Renal cortex interstitium (tissue), 11 donors: ENCODE data around the gene GALNT12. TPM values are rescaled to one million over a fixed set of nuclear protein-coding genes. Genes with fewer than 3 reads are reported as not detected.

Experiments
- DNase-seq, 11 donors: peaks; one replicate each; pipeline ENCODE4 v3.0.0-alpha.2; 2013; ENCODE audit warnings: low read depth in 9 of 11, low spot score in 4 of 11; ENCODE audit errors: extremely low read depth in 1 of 11
- polyA plus RNA-seq, 3 donors: library from polyadenylated mRNA; unstranded; fragments of 120-200 nt; gene quantifications; one replicate each; pipeline ENCODE4 v1.2.1, GENCODE V29; 2013; ENCODE audit not compliant: insufficient read length in 3 of 3

The GALNT12 gene
- polyA plus RNA-seq, 3 donors, result 7.0 to 7.3 (median 7.2) TPM

GRCh38 chr9:98818764-98819163 is 11.3 kb downstream of the GALNT12 start:
- DNase-seq, result no peak

- no peak for DNase-seq
Observed at GRCh38 chr9:98819231-98819630, 11.8 kb downstream of the GALNT12 start.

DNA sequence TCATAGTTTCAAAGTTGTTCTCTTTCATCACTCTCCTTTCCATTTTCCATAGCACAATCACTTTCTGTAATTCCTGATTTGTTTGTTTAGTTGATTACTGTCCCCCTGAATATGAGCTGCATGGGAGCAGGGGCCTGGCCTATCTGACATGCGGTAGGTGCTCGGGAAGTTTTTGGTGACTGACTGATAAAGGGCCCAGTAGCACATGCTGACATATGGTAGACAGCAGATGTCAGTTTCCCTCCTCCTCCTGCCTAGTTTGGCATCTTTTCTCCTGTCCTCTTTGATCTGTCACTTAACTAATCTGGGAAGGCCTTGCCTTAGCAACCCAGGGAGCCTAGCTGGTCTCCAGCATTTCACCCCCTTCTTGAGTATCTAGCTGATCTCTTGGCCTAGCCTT is 14.4 kb downstream of the GALNT12 start:
- DNase-seq, result no peak

GRCh38 chr9:98822661-98823060 is 15.2 kb downstream of the GALNT12 start:
- no peak for DNase-seq

DNA sequence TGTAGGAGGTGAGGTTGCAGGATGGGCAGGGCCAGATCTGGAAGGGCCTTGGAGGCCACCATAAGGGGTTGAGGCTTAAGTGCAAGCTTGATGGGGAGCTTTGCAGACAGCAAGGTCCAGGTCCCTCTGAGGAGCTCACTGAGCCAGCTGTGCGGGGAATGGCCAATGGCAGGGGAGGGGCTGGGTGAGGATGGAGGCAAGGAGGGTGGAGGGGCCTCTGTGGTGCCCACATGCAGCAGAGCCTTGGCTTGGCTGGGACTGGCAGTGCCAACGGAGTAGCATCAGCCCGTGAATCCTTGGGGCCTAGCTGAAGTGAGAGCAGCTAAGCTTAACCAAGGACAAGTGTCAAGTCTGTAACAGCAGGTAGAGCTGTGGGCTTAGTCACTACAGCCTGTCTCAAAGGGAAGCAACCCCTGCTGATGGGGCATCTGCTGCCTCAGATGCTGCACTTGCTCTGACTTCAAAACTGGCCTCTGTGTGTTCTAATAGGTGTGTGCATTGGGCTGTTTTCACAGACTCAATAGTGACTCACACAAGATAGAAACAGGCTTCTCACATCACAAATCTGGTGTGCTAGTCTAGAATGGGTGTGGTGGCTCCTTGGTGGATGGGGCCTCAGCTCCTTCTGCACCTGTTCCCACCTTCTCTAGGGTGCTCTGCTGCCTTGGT is 16.3 kb downstream of the GALNT12 start:
- no peak for DNase-seq

- no peak for DNase-seq
Observed at GRCh38 chr9:98825414-98825813, 17.9 kb downstream of the GALNT12 start.

DNA sequence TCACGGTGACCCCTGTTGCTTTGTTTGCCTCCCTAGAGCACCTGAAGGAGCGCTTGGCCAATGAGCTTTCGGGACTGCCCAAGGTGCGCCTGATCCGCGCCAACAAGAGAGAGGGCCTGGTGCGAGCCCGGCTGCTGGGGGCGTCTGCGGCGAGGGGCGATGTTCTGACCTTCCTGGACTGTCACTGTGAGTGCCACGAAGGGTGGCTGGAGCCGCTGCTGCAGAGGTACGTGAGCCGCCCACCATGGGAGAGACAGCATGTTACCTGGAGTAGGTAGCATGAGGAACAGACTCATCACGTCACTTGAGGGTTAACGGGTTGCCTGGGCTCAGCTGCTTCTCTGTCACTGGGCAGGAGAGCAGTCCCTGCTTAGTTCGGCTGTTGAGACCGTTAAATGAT is 19.2 kb downstream of the GALNT12 start:
- DNase-seq, result no peak

DNA sequence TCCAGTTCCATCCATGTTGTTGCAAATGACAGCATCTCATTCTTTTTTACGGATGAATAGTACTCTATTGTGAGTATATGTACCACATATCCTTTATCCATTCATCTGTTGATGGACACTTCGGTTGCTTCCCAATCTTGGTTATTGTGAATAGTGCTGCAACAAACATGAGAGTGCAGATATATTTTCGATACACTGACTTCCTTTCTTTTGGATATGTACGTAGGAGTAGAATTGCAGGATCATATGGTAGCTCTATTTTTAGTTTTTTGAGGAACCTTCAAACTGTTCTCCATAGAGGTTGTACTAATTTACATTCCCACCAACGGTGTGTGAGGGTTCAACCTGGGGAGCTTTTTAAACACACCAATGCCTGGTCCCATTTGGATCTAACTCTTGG is 22.3 kb downstream of the GALNT12 start:
- DNase-seq, result no peak

DNA sequence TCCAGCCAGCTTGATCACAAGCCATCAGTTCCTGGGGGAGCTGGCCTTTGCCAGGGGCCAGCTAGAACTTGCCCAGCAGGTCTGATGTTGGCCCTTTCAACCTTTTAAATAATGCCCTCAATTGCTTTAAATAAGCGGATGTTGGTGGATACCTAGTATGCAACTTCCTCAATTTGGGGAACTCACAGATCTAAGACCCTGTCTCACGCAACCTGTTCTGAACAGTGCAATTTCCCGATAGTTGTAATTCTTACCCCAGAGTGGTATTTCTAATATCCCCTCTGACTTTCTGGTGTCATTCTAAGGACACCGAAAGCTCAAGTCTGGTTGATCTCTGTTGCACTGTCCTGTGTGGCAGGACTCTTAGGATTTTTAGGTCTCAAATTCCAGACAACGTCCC is 23.1 kb downstream of the GALNT12 start:
- no peak for DNase-seq

DNA sequence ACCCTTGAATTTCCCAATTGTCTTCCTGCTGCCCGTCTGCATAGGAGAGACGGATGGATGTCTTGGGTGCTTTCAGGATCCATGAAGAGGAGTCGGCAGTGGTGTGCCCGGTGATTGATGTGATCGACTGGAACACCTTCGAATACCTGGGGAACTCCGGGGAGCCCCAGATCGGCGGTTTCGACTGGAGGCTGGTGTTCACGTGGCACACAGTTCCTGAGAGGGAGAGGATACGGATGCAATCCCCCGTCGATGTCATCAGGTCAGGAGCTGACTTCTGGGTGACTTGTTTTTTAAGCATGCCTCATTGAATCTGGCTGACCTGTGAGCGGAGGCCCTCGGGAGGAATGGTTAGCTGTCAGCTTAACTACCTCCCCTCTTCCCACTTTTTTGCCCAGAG is 24.2 kb downstream of the GALNT12 start:
- peak in 1 of 11 donors; percentile 13 for DNase-seq

DNA sequence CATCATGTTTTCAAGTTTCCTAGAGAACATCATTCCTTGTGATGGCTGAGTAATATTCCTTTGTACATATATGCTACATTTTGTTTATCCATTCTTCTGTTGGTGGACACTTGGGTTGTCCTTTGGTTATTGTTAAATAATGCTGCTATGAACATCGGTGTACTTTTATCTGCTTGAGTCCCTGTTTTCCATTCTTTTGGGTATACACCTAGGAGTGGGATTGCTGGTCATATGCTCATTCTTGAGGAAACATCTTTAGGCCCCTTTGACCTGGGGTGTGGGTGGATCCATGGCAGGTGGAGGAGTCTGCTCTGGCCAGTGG is 25.3 kb downstream of the GALNT12 start:
- DNase-seq, result no peak

GRCh38 chr9:98833090-98833956 is 25.9 kb downstream of the GALNT12 start:
- DNase-seq, result no peak

- no peak for DNase-seq
Observed at GRCh38 chr9:98834386-98834785, 26.9 kb downstream of the GALNT12 start.

- no peak for DNase-seq
Observed at GRCh38 chr9:98836206-98836605, 28.7 kb downstream of the GALNT12 start.

DNA sequence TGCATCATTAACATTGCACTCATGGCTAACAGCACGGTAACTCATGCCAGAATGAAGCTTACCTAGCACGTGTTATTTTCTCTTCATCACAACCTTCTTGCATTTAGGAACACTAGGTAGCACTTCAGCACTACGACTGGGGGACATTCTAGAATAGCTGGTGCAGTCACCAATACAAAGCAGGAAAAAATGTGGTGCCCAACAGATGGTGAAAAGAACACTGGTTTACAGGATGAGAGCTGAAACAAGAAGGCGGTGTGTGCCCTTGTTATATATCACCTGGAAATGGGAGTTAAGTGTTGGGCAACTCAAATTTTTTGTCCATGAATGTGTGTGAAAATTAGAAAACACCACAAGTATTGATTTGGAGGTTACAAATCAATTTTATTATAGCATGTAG is 30.0 kb downstream of the GALNT12 start:
- no peak for DNase-seq

DNA sequence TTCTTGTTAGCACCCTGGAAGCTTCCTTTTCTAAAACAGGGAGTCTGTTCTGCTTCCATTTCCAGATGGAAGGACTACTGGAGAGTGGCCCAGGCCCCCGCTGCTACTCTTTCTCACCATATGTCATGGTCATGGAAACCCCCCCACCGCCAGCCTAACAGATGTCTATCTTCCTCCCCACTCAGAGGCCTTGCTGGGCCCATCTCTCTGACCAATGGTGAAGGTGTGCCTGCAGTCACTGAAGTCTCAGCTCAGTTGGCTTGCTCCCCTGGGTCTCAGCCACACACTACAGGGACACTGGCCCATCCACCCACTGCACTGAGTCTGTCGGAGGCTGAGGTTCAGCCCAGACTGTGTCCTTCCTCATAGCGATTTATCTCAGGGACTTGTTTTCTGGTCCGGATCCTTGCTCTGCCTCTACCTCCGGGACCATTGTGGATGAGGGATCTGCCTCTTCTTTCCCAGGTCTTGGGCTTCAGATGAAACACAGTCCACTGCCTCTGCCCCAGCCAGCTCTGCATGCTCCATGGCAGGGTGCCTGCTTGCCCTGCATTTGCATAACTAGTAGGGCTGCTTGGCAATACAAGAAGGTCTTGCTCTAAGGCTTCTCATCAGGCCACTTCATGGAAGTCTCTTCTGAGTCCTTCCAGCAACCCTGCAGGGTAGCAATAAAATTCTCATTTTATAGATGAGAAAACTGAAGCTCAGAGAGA is 30.8 kb downstream of the GALNT12 start:
- no peak for DNase-seq

GRCh38 chr9:98838868-98839565 is 31.5 kb downstream of the GALNT12 start:
- no peak for DNase-seq

DNA sequence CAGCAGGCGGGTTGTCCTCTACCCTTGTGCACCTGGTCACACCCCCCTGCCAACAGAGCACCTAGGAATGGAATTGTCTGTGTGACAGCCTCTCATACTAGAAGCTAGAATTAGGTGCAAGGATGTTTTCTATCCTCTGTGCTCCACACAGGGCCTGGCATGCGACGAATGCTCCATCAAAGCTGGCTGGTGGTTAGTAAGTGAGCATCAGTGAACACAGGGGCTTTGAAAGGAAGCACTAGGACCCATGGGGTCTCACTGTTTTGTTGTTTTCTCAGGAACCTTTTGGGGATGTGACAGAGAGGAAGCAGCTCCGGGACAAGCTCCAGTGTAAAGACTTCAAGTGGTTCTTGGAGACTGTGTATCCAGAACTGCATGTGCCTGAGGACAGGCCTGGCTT is 32.3 kb downstream of the GALNT12 start:
- DNase-seq, result no peak

DNA sequence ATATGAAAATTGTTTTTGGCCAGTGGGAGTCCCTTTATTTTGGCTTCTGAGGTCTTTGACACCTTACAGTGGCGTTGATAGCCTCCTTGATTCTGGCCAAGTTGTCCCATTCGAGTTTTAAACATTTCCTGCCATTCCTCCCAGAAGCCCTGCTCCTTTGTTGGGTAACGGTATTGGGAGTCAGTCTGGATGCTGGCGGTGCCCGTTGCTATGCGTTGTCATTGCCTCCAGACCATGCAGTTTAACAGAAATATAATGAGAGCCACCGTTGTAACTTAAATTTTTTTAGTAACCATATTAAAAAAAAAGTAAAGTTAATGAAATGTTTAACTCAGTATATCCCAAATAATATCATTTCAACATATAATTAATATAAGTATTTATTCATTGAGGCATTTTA is 35.0 kb downstream of the GALNT12 start:
- DNase-seq, result no peak

GRCh38 chr9:98846081-98846480 is 38.6 kb downstream of the GALNT12 start:
- no peak for DNase-seq
